IMR-90 (cell line): ENCODE data around the gene ITM2C. TPM values are rescaled to one million over a fixed set of nuclear protein-coding genes. Genes with fewer than 3 reads are reported as not detected.

Experiments used
- ATAC-seq: fragments of 200-7000 bp; cut with Tn5 transposase; 2 replicates; pipeline ENCODE4 v1.9.1; 2020; ENCODE audit warnings: low read depth, mild to moderate bottlenecking, moderate library complexity
- BruUV-seq: library from RNA; stranded (reverse); fragments of 400-500 nt; replicated peaks from 2 replicates; lab custom pipeline; 2021; lab: Mats Ljungman, UMichigan
- CTCF ChIA-PET: fragments of 300-600 bp; formaldehyde crosslinking; extraction: SDS; loops from one replicate; lab custom pipeline; 2021; ENCODE audit warnings: antibody characterized with exemption; lab: Yijun Ruan, JAX
- POLR2A ChIA-PET: fragments of 300-600 bp; sonication (Branson Sonifier 250); formaldehyde crosslinking; loops from one replicate; lab custom pipeline; 2022; ENCODE audit warnings: antibody characterized with exemption; ENCODE audit not compliant: unreplicated experiment; lab: Charles Lee
- DNase-seq: peaks from one replicate; pipeline ENCODE4 v3.0.0; 2013
- H2AFZ ChIP-seq: replicated peaks from 2 replicates; pipeline ENCODE3; 2013; ENCODE audit warnings: low read length, mild to moderate bottlenecking; ENCODE audit not compliant: poor library complexity
- H2AK5ac ChIP-seq: 2 replicates; pipeline ENCODE4 v1.6.1; 2013; ENCODE audit warnings: low read depth, low read length, inconsistent platforms
- H2AK9ac ChIP-seq: replicated peaks from 2 replicates; pipeline ENCODE3; 2013; ENCODE audit warnings: mild to moderate bottlenecking, low read depth, low read length, moderate library complexity; ENCODE audit not compliant: poor library complexity
- H2BK120ac ChIP-seq: 2 replicates; pipeline ENCODE4 v1.6.1; 2013; ENCODE audit warnings: low read depth, low read length, inconsistent platforms
- H2BK15ac ChIP-seq: 3 replicates; pipeline ENCODE4 v1.6.1; 2013; ENCODE audit warnings: low read depth, low read length, inconsistent platforms
- H2BK20ac ChIP-seq: 2 replicates; pipeline ENCODE4 v1.6.1; 2013; ENCODE audit warnings: low read depth, mild to moderate bottlenecking, inconsistent platforms, low read length, moderate library complexity
- H2BK5ac ChIP-seq: 2 replicates; pipeline ENCODE4 v1.6.1; 2013; ENCODE audit warnings: mild to moderate bottlenecking, low read depth, low read length, inconsistent platforms; ENCODE audit not compliant: poor library complexity, severe bottlenecking
- H3K14ac ChIP-seq: replicated peaks from 2 replicates; pipeline ENCODE4 v1.6.1; 2013; ENCODE audit warnings: low read depth, low read length, inconsistent platforms
- H3K18ac ChIP-seq: 2 replicates; pipeline ENCODE4 v1.6.1; 2013; ENCODE audit warnings: low read depth, low read length, control low read depth
- H3K23ac ChIP-seq: 2 replicates; pipeline ENCODE4 v1.6.1; 2013; ENCODE audit warnings: low read depth, low read length, inconsistent platforms
- H3K27ac ChIP-seq: 2 replicates; pipeline ENCODE4 v1.5.1; 2013; ENCODE audit warnings: mild to moderate bottlenecking, control low read depth, low read length; ENCODE audit not compliant: insufficient read depth
- H3K27me3 ChIP-seq: 2 replicates; pipeline ENCODE4 v1.6.1; 2013; ENCODE audit warnings: low read length; ENCODE audit not compliant: control insufficient read depth, insufficient read depth
- H3K36me3 ChIP-seq: 2 replicates; pipeline ENCODE4 v1.6.1; 2013; ENCODE audit warnings: low read length, mixed read lengths; ENCODE audit not compliant: control insufficient read depth, insufficient read depth
- H3K4ac ChIP-seq: 2 replicates; pipeline ENCODE4 v1.6.1; 2013; ENCODE audit warnings: low read depth, low read length, inconsistent platforms
- H3K4me1 ChIP-seq: 2 replicates; pipeline ENCODE4 v1.6.1; 2013; ENCODE audit warnings: low read length, mixed read lengths; ENCODE audit not compliant: control insufficient read depth, insufficient read depth
- H3K4me2 ChIP-seq: 2 replicates; pipeline ENCODE4 v1.6.1; 2013; ENCODE audit warnings: low read depth, mild to moderate bottlenecking, control low read depth, low read length, moderate library complexity
- H3K4me3 ChIP-seq: 2 replicates; pipeline ENCODE4 v1.5.1; 2013; ENCODE audit warnings: low read depth, mild to moderate bottlenecking, control low read depth, low read length, moderate library complexity; ENCODE audit not compliant: insufficient read depth
- H3K56ac ChIP-seq: 2 replicates; pipeline ENCODE4 v1.6.1; 2013; ENCODE audit warnings: low read length, inconsistent platforms; ENCODE audit not compliant: insufficient read depth; ENCODE audit errors: extremely low read depth
- H3K79me1 ChIP-seq, 2 experiments: 2 replicates each; pipeline ENCODE4 v1.6.1; 2013; ENCODE audit warnings: low read length in 2 of 2, inconsistent platforms in 1 of 2, low read depth in 1 of 2
- H3K9ac ChIP-seq: 2 replicates; pipeline ENCODE4 v1.6.1; 2013; ENCODE audit warnings: low read depth, low read length, control low read depth
- H3K9me1 ChIP-seq: 2 replicates; pipeline ENCODE4 v1.6.1; 2013; ENCODE audit warnings: low read length, inconsistent platforms; ENCODE audit not compliant: insufficient read depth
- H3K9me3 ChIP-seq: 2 replicates; pipeline ENCODE4 v1.6.1; 2013; ENCODE audit warnings: low read length; ENCODE audit not compliant: control insufficient read depth, insufficient read depth
- H4K20me1 ChIP-seq: 2 replicates; pipeline ENCODE4 v1.6.1; 2013; ENCODE audit warnings: low read length, inconsistent platforms; ENCODE audit not compliant: insufficient read depth
- H4K5ac ChIP-seq: 2 replicates; pipeline ENCODE4 v1.6.1; 2013; ENCODE audit warnings: mild to moderate bottlenecking, low read depth, low read length, control low read depth
- H4K8ac ChIP-seq, 2 experiments: 2 replicates each; pipeline ENCODE4 v1.6.1; 2013; ENCODE audit warnings: low read depth in 2 of 2, low read length in 2 of 2, control low read depth in 1 of 2, inconsistent platforms in 1 of 2
- H4K91ac ChIP-seq: 2 replicates; pipeline ENCODE4 v1.6.1; 2013; ENCODE audit warnings: low read depth, low read length, inconsistent platforms; ENCODE audit not compliant: insufficient read depth
- BHLHE40 ChIP-seq: fragments of 150-350 bp; IDR thresholded peaks from 2 replicates; pipeline ENCODE4 v1.6.1; 2016; ENCODE audit warnings: mild to moderate bottlenecking, low read depth, low read length
- CHD1 ChIP-seq: IDR thresholded peaks from 2 replicates; pipeline ENCODE4 v1.6.1; 2012; ENCODE audit warnings: low read depth, low read length, improper control_type of control experiment
- MAZ ChIP-seq: IDR thresholded peaks from 2 replicates; pipeline ENCODE4 v1.6.1; 2012; ENCODE audit warnings: low read depth, mild to moderate bottlenecking, low read length, improper control_type of control experiment, moderate library complexity, borderline replicate concordance
- NFE2L2 ChIP-seq: fragments of 150-350 bp; IDR thresholded peaks from 2 replicates; pipeline ENCODE4 v1.6.1; 2016; ENCODE audit warnings: low read depth, mild to moderate bottlenecking, low read length
- POLR2A ChIP-seq: IDR thresholded peaks from 2 replicates; pipeline ENCODE4 v1.6.1; 2012; ENCODE audit warnings: mild to moderate bottlenecking, low read depth, low read length
- RFX5 ChIP-seq: IDR thresholded peaks from 2 replicates; pipeline ENCODE4 v1.8.0; 2012; ENCODE audit warnings: low read depth, mild to moderate bottlenecking, low read length, moderate library complexity
- SMC3 ChIP-seq: fragments of 150-350 bp; IDR thresholded peaks from 2 replicates; pipeline ENCODE4 v1.6.1; 2016; ENCODE audit warnings: low read depth, mild to moderate bottlenecking, antibody characterized with exemption, low read length, moderate library complexity
- WGBS, 2 experiments: methylation state at CpG; one replicate each; pipeline versions ENCODE4 v1.1.5 to v1.1.7; 2013; ENCODE audit warnings: missing lambda C conversion rate in 2 of 2; ENCODE audit not compliant: insufficient read length in 1 of 2; ENCODE audit errors: extremely low coverage in 2 of 2; 5-methylcytosine and 5-hydroxymethylcytosine counted together
- dilution Hi-C: fragments of 300-500 bp; cut with HindIII; formaldehyde crosslinking; loops from one replicate; pipeline ENCODE4 v1.14.3; 2018; ENCODE audit warnings: low sequenced_read_pairs; ENCODE audit not compliant: unreplicated experiment
- in situ Hi-C: fragments of 300-500 bp; cut with MboI; formaldehyde crosslinking; loops from 3 replicates; pipeline ENCODE4 v1.14.3; 2019; ENCODE audit warnings: low sequenced_read_pairs, inconsistent platforms, mixed read lengths
- intact Hi-C: fragments of 100-400 bp; cut with micrococcal nuclease; formaldehyde crosslinking; loops from 2 replicates; pipeline ENCODE4 v1.10.0; 2022
- polyA plus RNA-seq, 3 experiments: library from polyadenylated mRNA; depleted of rRNA; stranded (reverse); fragments of >200 nt; gene quantifications; 2 replicates each; pipeline ENCODE4 v1.2.3, GENCODE V29; 2012; ENCODE audit warnings: low replicate concordance in 1 of 3
- total RNA-seq: library from RNA; depleted of rRNA; stranded (reverse); fragments of >200 nt; gene quantifications from 2 replicates; pipeline ENCODE4 v1.2.3, GENCODE V29; 2012
- TF ChIP-seq, protein P1 (sequence below): fragments of 150-350 bp; IDR thresholded peaks from 2 replicates; pipeline ENCODE4 v1.6.1; 2017; ENCODE audit warnings: mild to moderate bottlenecking, antibody characterized with exemption, low read length, low read depth
- TF ChIP-seq, protein P2 (sequence below): fragments of 150-350 bp; IDR thresholded peaks from 2 replicates; pipeline ENCODE4 v1.6.1; 2016; ENCODE audit warnings: low read depth, mild to moderate bottlenecking, low read length, moderate library complexity, borderline replicate concordance
- TF ChIP-seq, protein P3 (sequence below): conservative IDR thresholded peaks from 2 replicates; pipeline ENCODE4 v1.5.1; 2012; ENCODE audit warnings: mild to moderate bottlenecking, low read depth, low read length, improper control_type of control experiment

The ITM2C gene
- total and polyA plus RNA-seq, 2 of the 4 experiments (the other 2 are of a cell fraction), result 46.8 to 274 TPM

DNA sequence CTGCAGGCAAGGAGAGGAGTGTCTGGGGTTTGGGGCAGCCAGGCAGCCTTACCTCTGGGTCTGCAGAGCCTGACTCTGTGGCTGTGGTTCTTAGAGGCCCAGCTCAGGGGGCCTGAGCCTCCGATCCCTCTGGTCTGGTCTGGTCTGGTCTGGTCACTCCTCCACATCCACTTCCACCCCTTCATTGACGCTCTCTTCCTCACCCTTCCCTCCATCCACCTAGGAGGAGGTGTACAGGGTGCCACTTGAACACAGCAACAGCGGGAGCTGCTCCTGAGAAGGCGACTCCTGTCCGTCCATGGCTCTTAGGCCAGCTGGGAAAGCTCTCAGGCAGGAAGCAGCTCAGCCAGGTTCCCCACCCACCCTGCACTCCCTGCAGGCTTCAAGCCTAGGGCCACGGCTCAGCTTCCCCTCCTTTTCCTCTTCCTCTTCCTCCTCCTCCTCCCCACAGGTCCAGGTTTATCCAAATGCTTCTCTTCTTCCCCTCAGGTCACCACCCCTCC, 43.4 kb downstream of the ITM2C start:
- no peak overlapping the region for H3K9ac ChIP-seq
- no peak overlapping the region for H4K5ac ChIP-seq
- no CpG with 5 or more reads among the region's 6 CpGs for WGBS, 2 experiments
- peak overlapping the region; percentile 72 for H4K91ac ChIP-seq
- peak overlapping the region; percentile 75 for H3K14ac ChIP-seq
- dilution Hi-C loops, result no loop called here
- peaks cover 6% of the 10 kb centered on the region for H3K4me1 ChIP-seq
- H3K27ac ChIP-seq, result peak overlapping the region; percentile 12; the same call in 1 of the 2 replicates
- in situ Hi-C loops, result no loop called here
- BruUV-seq, result no TSS peak
- peak; percentile 3 for DNase-seq
- H2BK5ac ChIP-seq, result peak overlapping the region; percentile 50
- TF ChIP-seq MAZ (no peak), SMC3 (no peak), BHLHE40 (no peak), RFX5 (no peak), POLR2A (no peak), NFE2L2 (no peak), CHD1 (no peak)
- TF ChIP-seq, protein P1, sequence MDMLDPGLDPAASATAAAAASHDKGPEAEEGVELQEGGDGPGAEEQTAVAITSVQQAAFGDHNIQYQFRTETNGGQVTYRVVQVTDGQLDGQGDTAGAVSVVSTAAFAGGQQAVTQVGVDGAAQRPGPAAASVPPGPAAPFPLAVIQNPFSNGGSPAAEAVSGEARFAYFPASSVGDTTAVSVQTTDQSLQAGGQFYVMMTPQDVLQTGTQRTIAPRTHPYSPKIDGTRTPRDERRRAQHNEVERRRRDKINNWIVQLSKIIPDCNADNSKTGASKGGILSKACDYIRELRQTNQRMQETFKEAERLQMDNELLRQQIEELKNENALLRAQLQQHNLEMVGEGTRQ, result no peak
- TF ChIP-seq, protein P2, sequence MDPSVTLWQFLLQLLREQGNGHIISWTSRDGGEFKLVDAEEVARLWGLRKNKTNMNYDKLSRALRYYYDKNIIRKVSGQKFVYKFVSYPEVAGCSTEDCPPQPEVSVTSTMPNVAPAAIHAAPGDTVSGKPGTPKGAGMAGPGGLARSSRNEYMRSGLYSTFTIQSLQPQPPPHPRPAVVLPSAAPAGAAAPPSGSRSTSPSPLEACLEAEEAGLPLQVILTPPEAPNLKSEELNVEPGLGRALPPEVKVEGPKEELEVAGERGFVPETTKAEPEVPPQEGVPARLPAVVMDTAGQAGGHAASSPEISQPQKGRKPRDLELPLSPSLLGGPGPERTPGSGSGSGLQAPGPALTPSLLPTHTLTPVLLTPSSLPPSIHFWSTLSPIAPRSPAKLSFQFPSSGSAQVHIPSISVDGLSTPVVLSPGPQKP, result no peak
- TF ChIP-seq, protein P3, sequence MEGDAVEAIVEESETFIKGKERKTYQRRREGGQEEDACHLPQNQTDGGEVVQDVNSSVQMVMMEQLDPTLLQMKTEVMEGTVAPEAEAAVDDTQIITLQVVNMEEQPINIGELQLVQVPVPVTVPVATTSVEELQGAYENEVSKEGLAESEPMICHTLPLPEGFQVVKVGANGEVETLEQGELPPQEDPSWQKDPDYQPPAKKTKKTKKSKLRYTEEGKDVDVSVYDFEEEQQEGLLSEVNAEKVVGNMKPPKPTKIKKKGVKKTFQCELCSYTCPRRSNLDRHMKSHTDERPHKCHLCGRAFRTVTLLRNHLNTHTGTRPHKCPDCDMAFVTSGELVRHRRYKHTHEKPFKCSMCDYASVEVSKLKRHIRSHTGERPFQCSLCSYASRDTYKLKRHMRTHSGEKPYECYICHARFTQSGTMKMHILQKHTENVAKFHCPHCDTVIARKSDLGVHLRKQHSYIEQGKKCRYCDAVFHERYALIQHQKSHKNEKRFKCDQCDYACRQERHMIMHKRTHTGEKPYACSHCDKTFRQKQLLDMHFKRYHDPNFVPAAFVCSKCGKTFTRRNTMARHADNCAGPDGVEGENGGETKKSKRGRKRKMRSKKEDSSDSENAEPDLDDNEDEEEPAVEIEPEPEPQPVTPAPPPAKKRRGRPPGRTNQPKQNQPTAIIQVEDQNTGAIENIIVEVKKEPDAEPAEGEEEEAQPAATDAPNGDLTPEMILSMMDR, result no peak
- H3K79me1 ChIP-seq, result no peaks in the 10 kb centered on the region
- peak overlapping the region; percentile 92 for H2AK5ac ChIP-seq
- intact Hi-C loops, result loop anchor here (10.0 kb wide), 1 partner anchor 547 kb away; no protein-coding TSS in a partner anchor
- ATAC-seq, result peak; percentile 32
- peak overlapping the region; percentile 80 for H2BK120ac ChIP-seq
- H4K8ac ChIP-seq, result peak overlapping the region; percentile 5 to 74; a peak in 2 of 4 replicates
- no peaks in the 10 kb centered on the region for H3K36me3 ChIP-seq
- no peak overlapping the region for H3K4me3 ChIP-seq
- H2BK20ac ChIP-seq, result peak overlapping the region; percentile 60
- POLR2A ChIA-PET, result no interaction called here
- peaks cover 14% of the 10 kb centered on the region for H3K9me1 ChIP-seq
- peak overlapping the region; percentile 27; the same call in 1 of the 2 replicates for H3K18ac ChIP-seq
- CTCF ChIA-PET, result no interaction called here
- H3K4ac ChIP-seq, result peak overlapping the region; percentile 90
- H3K23ac ChIP-seq, result no peak overlapping the region
- H3K4me2 ChIP-seq, result no peak overlapping the region
- no peaks in the 10 kb centered on the region for H3K9me3 ChIP-seq
- no peak overlapping the region for H3K56ac ChIP-seq
- no peaks in the 10 kb centered on the region for H3K27me3 ChIP-seq
- H2AFZ ChIP-seq, result peak overlapping the region; percentile 84
- no peaks in the 10 kb centered on the region for H4K20me1 ChIP-seq
- H2AK9ac ChIP-seq, result peak overlapping the region; percentile 14
- peak overlapping the region; percentile 36; the same call in 1 of the 3 replicates for H2BK15ac ChIP-seq
